ENCODE results near the gene PROM1.

GRCh38 chr4:16082426-16083240 is 1.2 kb downstream of the PROM1 start:
- TF ChIP-seq CTCF (conservative IDR thresholded peaks at IDR 0.05; ENCODE audit: low read length) (no peak), EZH2phosphoT487 (IDR thresholded peaks at IDR 0.05; ENCODE audit: borderline replicate concordance) (no peak)
